Kidney (tissue), 14 donors: Measurements from ENCODE around the gene STXBP1. TPM values are rescaled to one million over a fixed set of nuclear protein-coding genes. Genes with fewer than 3 reads are reported as not detected.
"Not testable (repeated sequence)": the region's sequence is repeated elsewhere in the genome, so short reads cannot be mapped to it uniquely, and the experiment has no call there.

ENCODE experiments used
- DNase-seq, 5 donors: peaks; one replicate each; pipeline ENCODE4 v3.0.0-alpha.2; 2013 to 2020
- FAIRE-seq: peaks from 2 replicates; lab custom pipeline; 2012; peaks lifted over from hg19 to GRCh38; lab: Jason Lieb, UNC
- H3K27ac ChIP-seq, 2 donors: one replicate each; pipeline ENCODE4 v1.7.0; 2013; ENCODE audit warnings: low read depth in 2 of 2, low read length in 2 of 2, inconsistent platforms in 1 of 2
- H3K27me3 ChIP-seq: one replicate; pipeline ENCODE4 v1.7.1; 2013; ENCODE audit warnings: low read length, inconsistent platforms; ENCODE audit not compliant: control insufficient read depth, insufficient read depth
- H3K36me3 ChIP-seq, 3 donors: one replicate each; pipeline versions ENCODE4 v1.7.0 to v1.7.1; 2013; ENCODE audit warnings: low read length in 3 of 3, control low read depth in 1 of 3, inconsistent platforms in 1 of 3; ENCODE audit not compliant: insufficient read depth in 3 of 3, control insufficient read depth in 2 of 3
- H3K4me1 ChIP-seq, 3 donors: one replicate each; pipeline versions ENCODE4 v1.7.0 to v1.7.1; 2013; ENCODE audit warnings: low read length in 3 of 3, inconsistent platforms in 1 of 3, low read depth in 1 of 3; ENCODE audit not compliant: control insufficient read depth in 2 of 3, insufficient read depth in 2 of 3
- H3K4me3 ChIP-seq, 3 donors: one replicate each; pipeline versions ENCODE4 v1.7.0 to v1.8.1; 2013; ENCODE audit warnings: low read length in 3 of 3, control low read depth in 1 of 3, inconsistent platforms in 1 of 3
- H3K9ac ChIP-seq, 3 donors: one replicate each; pipeline versions ENCODE4 v1.7.0 to v1.7.1; 2013; ENCODE audit warnings: low read length in 3 of 3, control low read depth in 1 of 3, inconsistent platforms in 1 of 3
- H3K9me3 ChIP-seq, 3 donors: one replicate each; pipeline versions ENCODE4 v1.7.0 to v1.7.1; 2013; ENCODE audit warnings: low read length in 3 of 3, control low read depth in 1 of 3, inconsistent platforms in 1 of 3; ENCODE audit not compliant: control insufficient read depth in 2 of 3, insufficient read depth in 1 of 3
- intact Hi-C: fragments of 100-400 bp; cut with DNase I; formaldehyde crosslinking; loops from one replicate; pipeline ENCODE4 v1.11.1; 2022
- polyA plus RNA-seq: library from polyadenylated mRNA; stranded (reverse); fragments of 350-450 nt; fragmentation: Illumina TruSeq; extraction: RNeasy Lipid Tissue Mini Kit (QIAGEN cat#74804); gene quantifications from one replicate; pipeline ENCODE4 v1.2.3, GENCODE V29; 2014; ENCODE audit warnings: low read depth, low replicate concordance; ENCODE audit not compliant: insufficient read depth
- total RNA-seq: library from RNA; stranded (reverse); fragmentation: NEBNext Ultra II Directional; extraction: Animal tissue kit (Norgen Biotek cat#: 25700); gene quantifications from one replicate; pipeline ENCODE4 v1.2.1, GENCODE V29; 2021
- TF ChIP-seq, protein P1 (sequence below): IDR thresholded peaks from 3 replicates; pipeline ENCODE4 v1.5.1; 2012; ENCODE audit warnings: mild to moderate bottlenecking, moderate library complexity, borderline replicate concordance; ENCODE audit not compliant: insufficient read depth; ENCODE audit errors: extremely low read depth
- donor health status: control.
- donor health status: control.
- donor health status: control.
- donor health status: control.
- donor health status: control.
- donor health status: DM: yes; HTN: yes; CAD: no.
- donor health status: Normal renal cell carcinoma (clear cell type).

The STXBP1 gene
- total and polyA plus RNA-seq, 2 donors from 2014 or later, result 14.3 to 32.8 TPM

DNA sequence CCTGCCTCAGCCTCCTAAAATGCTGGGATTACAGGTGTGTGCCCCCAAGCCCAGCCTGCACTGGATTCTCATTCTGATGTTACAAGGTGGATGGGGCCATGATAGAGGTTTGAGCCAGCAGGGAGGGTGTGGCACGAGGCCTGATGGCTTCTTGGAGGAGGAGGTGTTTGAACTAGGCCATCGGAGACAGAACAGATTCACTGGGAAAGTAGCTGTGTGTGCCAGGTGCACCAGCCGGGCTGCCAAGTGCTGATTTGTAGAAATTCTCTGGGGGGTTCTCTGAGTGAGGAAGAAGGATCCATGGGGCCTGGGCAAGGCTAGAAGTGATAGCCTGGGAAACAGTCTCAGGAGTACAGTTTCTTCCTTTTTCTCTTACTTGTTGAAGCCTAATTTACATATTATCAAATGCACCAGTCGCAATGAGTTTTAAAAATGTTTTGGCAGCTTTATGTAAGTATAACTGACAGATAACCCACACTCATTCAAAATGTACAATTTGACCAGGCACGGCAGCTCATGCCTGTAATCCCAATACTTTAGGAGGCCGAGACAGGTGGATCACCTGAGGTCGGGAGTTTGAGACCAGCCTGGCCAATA lies 31.1 kb upstream of the STXBP1 start:
- intact Hi-C loops, result no loop called here
- no peak overlapping the region for H3K27ac ChIP-seq
- TF ChIP-seq, protein P1, sequence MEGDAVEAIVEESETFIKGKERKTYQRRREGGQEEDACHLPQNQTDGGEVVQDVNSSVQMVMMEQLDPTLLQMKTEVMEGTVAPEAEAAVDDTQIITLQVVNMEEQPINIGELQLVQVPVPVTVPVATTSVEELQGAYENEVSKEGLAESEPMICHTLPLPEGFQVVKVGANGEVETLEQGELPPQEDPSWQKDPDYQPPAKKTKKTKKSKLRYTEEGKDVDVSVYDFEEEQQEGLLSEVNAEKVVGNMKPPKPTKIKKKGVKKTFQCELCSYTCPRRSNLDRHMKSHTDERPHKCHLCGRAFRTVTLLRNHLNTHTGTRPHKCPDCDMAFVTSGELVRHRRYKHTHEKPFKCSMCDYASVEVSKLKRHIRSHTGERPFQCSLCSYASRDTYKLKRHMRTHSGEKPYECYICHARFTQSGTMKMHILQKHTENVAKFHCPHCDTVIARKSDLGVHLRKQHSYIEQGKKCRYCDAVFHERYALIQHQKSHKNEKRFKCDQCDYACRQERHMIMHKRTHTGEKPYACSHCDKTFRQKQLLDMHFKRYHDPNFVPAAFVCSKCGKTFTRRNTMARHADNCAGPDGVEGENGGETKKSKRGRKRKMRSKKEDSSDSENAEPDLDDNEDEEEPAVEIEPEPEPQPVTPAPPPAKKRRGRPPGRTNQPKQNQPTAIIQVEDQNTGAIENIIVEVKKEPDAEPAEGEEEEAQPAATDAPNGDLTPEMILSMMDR, result no peak
- no peak overlapping the region for H3K9ac ChIP-seq
- FAIRE-seq, result no peak
- no peak for DNase-seq
- H3K9me3 ChIP-seq, result no peaks in the 10 kb centered on the region
- H3K27me3 ChIP-seq, result no peaks in the 10 kb centered on the region
- H3K4me3 ChIP-seq, result no peak overlapping the region
- no peaks in the 10 kb centered on the region for H3K36me3 ChIP-seq
- peaks cover 0 to 12% (median 0%) of the 10 kb centered on the region in 3 donors for H3K4me1 ChIP-seq

DNA sequence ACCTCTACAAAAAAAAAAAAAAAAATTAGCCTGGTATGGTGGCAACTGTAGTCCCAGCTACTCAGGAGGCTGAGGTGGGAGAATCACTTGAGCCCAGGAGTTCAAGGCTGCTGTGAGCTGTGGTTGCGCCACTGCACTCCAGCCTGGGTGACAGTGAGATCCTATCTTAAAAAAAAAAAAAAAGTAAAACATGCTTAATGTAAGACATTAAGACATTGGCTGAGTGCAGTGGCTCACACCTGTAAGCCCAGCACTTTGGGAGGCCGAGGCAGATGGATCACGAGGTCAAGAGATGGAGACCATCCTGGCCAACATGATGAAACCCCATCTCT lies 27.6 kb upstream of the STXBP1 start:
- H3K27me3 ChIP-seq, H3K4me3 ChIP-seq, H3K9me3 ChIP-seq, intact Hi-C loops, DNase-seq, H3K27ac ChIP-seq, H3K9ac ChIP-seq, H3K4me1 ChIP-seq, H3K36me3 ChIP-seq, FAIRE-seq: not testable (repeated sequence)

DNA sequence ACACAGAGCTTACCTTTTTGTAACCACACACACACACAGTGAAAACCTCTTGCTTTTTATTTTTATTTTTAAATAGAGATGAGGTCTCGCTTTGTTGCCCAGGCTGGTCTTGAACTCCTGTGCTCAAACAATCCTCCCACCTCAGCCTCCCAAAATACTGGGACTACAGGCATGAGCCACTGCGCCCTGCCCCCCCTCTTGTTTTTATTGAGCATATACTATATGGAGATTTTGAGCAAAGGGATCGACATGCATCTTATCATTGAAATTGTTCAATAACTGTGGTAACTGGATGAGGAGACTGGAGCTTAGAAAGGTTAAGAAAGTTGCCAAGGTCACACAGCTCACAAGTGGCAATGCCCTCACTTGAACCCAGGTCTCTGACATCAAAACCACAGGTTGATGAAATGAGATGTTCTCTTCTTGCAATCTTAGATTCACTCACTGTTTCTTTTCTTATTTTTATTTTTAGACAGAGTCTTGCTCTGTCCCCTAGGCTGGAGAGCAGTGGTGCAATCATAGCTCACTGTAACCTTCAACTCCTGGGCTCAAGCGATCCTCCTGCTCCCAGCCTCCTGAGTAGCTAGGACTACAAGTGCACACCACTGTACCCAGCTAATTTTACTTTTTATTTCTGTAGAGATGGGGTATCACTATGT lies 26.8 kb upstream of the STXBP1 start:
- DNase-seq, result no peak
- intact Hi-C loops, result loop anchor here (5.0 kb wide), 1 partner anchor 83 kb away; no protein-coding TSS in a partner anchor
- Histone ChIP-seq H3K4me3 (no peak overlapping the region), H3K36me3 (no peaks in the 10 kb centered on the region), H3K4me1 (no peaks in the 10 kb centered on the region), H3K27me3 (no peaks in the 10 kb centered on the region), H3K9me3 (no peaks in the 10 kb centered on the region), H3K9ac (no peak overlapping the region), H3K27ac (no peak overlapping the region)
- TF ChIP-seq, protein P1, result no peak
- no peak for FAIRE-seq

DNA sequence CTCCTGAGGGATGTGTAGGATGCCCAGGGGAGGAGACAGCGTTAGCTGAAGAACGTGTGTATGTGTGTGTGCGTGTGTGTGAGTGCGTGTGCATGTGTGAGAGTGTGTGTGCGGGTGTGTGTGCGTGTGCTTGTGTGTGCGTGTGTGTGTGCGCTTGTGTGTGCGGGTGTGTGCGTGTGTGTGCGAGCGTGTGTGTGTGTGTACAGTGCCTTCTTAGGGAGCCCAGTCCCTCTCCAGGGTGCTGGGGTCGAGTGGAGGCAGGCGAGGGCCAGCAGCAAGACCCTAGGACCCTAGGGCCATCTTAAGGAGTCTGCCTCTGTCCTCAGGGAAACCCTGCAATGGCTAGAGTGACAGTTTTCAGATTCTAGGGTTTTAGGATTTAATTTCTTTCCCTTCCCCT lies 26.0 kb upstream of the STXBP1 start:
- H3K27ac ChIP-seq, result no peak overlapping the region
- DNase-seq, result no peak

More for the DNA sequence above, 26.0 kb upstream of the STXBP1 start:
- H3K9me3 ChIP-seq, result no peaks in the 10 kb centered on the region
- no peak overlapping the region for H3K9ac ChIP-seq
- H3K36me3 ChIP-seq, result no peaks in the 10 kb centered on the region
- no peak overlapping the region for H3K4me3 ChIP-seq
- intact Hi-C loops, result loop anchor here (5.0 kb wide), 1 partner anchor 84 kb away; no protein-coding TSS in a partner anchor
- FAIRE-seq, result no peak
- H3K4me1 ChIP-seq, result no peaks in the 10 kb centered on the region
- no peaks in the 10 kb centered on the region for H3K27me3 ChIP-seq
- TF ChIP-seq, protein P1, result no peak
